Measurements from ENCODE around the gene SEC23A. TPM values are rescaled to one million over a fixed set of nuclear protein-coding genes. Genes with fewer than 3 reads are reported as not detected.
"Not testable (repeated sequence)": the region's sequence is repeated elsewhere in the genome, so short reads cannot be mapped to it uniquely, and the experiment has no call there.

The SEC23A gene
- total and polyA plus RNA-seq, 2 donors (not counting 1 experiment from before 2014, with no cell fraction given), result 13.2 to 52.3 TPM

DNA sequence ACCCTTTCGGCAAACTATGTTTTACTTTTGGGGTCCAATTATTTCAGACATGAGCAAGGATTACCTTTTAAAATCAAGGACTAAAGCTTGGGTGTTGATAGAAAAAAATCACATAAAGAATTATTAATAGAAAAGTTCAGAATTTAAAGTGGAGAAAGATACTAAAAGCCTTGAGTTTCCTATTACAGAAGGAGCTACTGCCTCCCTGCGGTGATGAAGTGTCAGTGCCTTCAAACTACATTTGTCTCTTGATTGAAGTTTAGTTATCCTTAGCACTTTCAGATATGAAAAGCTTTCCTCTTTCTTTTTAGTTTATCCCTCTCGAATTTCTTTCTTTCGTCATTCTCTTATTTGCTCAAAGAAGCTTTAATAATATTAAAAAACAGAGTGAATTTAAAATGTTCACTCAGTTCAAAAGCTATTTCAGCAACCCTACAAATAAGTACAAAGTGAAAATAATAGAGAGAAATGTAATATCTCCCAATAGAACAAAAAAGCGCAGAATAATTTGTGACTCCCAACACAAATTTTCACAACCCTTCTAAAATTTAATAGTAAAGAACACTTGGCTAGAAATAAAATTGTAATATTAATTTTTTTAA, 87.6 kb downstream of the SEC23A start:
- CTCF ChIA-PET, result interaction anchor here (0.7 to 1.7 kb wide), 4 partner anchors 8 to 291 kb away, joined by 3 to 5 read pairs (median 4); no protein-coding TSS in a partner anchor
- POLR2A ChIA-PET, result no interaction called here
- H3K4me1 Mint-ChIP-seq, result no peaks in the 10 kb centered on the region
- Histone ChIP-seq H2AFZ (ENCODE audit: insufficient read depth, low read depth, low read length, poor library complexity, severe bottlenecking) (no peak overlapping the region), H3K79me2 (ENCODE audit: control insufficient read depth, insufficient read depth, low read length) (no peaks in the 10 kb centered on the region), H3K4me1 (ENCODE audit: control insufficient read depth in 2 of 2, insufficient read depth in 2 of 2, low read length in 2 of 2) (no peaks in the 10 kb centered on the region), H3K27me3 (replicated peaks in 1 of 4; ENCODE audit: control extremely low read depth in 1 of 4, control insufficient read depth in 3 of 4, insufficient read depth in 4 of 4, low read length in 3 of 4) (no peaks in the 10 kb centered on the region), H3K27ac (ENCODE audit: low read length in 2 of 2) (no peak overlapping the region), H3K36me3 (replicated peaks in 1 of 2; ENCODE audit: control extremely low read depth in 1 of 2, control insufficient read depth in 1 of 2, extremely low read depth in 1 of 2, insufficient read depth in 2 of 2, low read length in 1 of 2) (no peaks in the 10 kb centered on the region), H4K20me1 (ENCODE audit: control insufficient read depth, insufficient read depth, low read length, poor library complexity, severe bottlenecking) (no peaks in the 10 kb centered on the region), H3K4me2 (replicated peaks; ENCODE audit: low read depth, low read length, poor library complexity, severe bottlenecking) (no peak overlapping the region), H3K4me3 (ENCODE audit: control extremely low read depth in 1 of 5, extremely low read depth in 1 of 5, insufficient read depth in 1 of 5, low read depth in 2 of 5, low read length in 4 of 5) (no peak overlapping the region), H3K9me3 (ENCODE audit: control extremely low read depth in 1 of 3, control insufficient read depth in 2 of 3, insufficient read depth in 1 of 3, low read length in 2 of 3) (no peaks in the 10 kb centered on the region), H3K9ac (ENCODE audit: low read length) (no peak overlapping the region)
- WGBS (ENCODE audit: insufficient coverage), result no CpG with 5 or more reads among the region's 5 CpGs
- TF ChIP-seq, protein P1, sequence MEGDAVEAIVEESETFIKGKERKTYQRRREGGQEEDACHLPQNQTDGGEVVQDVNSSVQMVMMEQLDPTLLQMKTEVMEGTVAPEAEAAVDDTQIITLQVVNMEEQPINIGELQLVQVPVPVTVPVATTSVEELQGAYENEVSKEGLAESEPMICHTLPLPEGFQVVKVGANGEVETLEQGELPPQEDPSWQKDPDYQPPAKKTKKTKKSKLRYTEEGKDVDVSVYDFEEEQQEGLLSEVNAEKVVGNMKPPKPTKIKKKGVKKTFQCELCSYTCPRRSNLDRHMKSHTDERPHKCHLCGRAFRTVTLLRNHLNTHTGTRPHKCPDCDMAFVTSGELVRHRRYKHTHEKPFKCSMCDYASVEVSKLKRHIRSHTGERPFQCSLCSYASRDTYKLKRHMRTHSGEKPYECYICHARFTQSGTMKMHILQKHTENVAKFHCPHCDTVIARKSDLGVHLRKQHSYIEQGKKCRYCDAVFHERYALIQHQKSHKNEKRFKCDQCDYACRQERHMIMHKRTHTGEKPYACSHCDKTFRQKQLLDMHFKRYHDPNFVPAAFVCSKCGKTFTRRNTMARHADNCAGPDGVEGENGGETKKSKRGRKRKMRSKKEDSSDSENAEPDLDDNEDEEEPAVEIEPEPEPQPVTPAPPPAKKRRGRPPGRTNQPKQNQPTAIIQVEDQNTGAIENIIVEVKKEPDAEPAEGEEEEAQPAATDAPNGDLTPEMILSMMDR (IDR thresholded peaks at IDR 0.05), result peak; percentile 75
- no peak for TF ChIP-seq EZH2 (IDR thresholded peaks at IDR 0.05; ENCODE audit: borderline replicate concordance, insufficient read depth, low read depth, low read length, poor library complexity, severe bottlenecking)
- H3K9me3 Mint-ChIP-seq (ENCODE audit: insufficient read depth), result no peaks in the 10 kb centered on the region
- H3K4me3 Mint-ChIP-seq, result no peak overlapping the region
- H3K27me3 Mint-ChIP-seq, result no peaks in the 10 kb centered on the region
- DNase-seq, result peak; percentile 22
- no peak overlapping the region for H3K27ac Mint-ChIP-seq
- ATAC-seq (ENCODE audit: low read depth), result no peak
- intact Hi-C loops (cut with micrococcal nuclease), result loop anchor here (10.0 kb wide), 1 partner anchor 291 kb away; no protein-coding TSS in a partner anchor

DNA sequence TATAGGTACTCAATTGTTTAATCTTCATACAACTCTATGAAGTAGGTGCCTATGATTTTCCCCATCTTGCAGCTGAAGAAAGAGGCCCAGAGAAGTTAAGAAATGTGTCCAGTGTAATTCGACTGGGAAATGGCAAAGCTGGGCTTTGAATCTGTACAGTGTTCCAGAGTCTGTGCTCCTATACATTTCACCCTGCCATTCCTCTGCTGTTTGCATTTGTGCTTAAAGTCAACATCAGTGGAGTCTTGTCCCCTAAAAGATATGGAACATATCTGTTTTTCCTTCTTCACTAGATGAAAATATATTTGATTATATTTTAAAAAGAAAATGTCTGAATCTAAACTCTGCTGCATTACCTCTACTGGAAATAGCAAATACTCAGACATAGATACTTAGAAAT, 88.6 kb downstream of the SEC23A start:
- Mint-ChIP-seq H3K4me1 (no peaks in the 10 kb centered on the region), H3K9me3 (ENCODE audit: insufficient read depth) (no peaks in the 10 kb centered on the region), H3K27me3 (no peaks in the 10 kb centered on the region), H3K4me3 (no peak overlapping the region), H3K27ac (no peak overlapping the region)
- Histone ChIP-seq H3K4me2 (replicated peaks; ENCODE audit: low read depth, low read length, poor library complexity, severe bottlenecking) (no peak overlapping the region), H3K36me3 (replicated peaks in 1 of 2; ENCODE audit: control extremely low read depth in 1 of 2, control insufficient read depth in 1 of 2, extremely low read depth in 1 of 2, insufficient read depth in 2 of 2, low read length in 1 of 2) (no peaks in the 10 kb centered on the region), H4K20me1 (ENCODE audit: control insufficient read depth, insufficient read depth, low read length, poor library complexity, severe bottlenecking) (no peaks in the 10 kb centered on the region), H3K4me1 (ENCODE audit: control insufficient read depth in 2 of 2, insufficient read depth in 2 of 2, low read length in 2 of 2) (no peaks in the 10 kb centered on the region), H3K4me3 (ENCODE audit: control extremely low read depth in 1 of 5, extremely low read depth in 1 of 5, insufficient read depth in 1 of 5, low read depth in 2 of 5, low read length in 4 of 5) (no peak overlapping the region), H2AFZ (ENCODE audit: insufficient read depth, low read depth, low read length, poor library complexity, severe bottlenecking) (no peak overlapping the region), H3K27ac (ENCODE audit: low read length in 2 of 2) (no peak overlapping the region), H3K9me3 (ENCODE audit: control extremely low read depth in 1 of 3, control insufficient read depth in 2 of 3, insufficient read depth in 1 of 3, low read length in 2 of 3) (no peaks in the 10 kb centered on the region), H3K27me3 (replicated peaks in 1 of 4; ENCODE audit: control extremely low read depth in 1 of 4, control insufficient read depth in 3 of 4, insufficient read depth in 4 of 4, low read length in 3 of 4) (no peaks in the 10 kb centered on the region), H3K79me2 (ENCODE audit: control insufficient read depth, insufficient read depth, low read length) (no peaks in the 10 kb centered on the region), H3K9ac (ENCODE audit: low read length) (no peak overlapping the region)
- no CpG with 5 or more reads among the region's 1 CpG for WGBS (ENCODE audit: insufficient coverage)
- ATAC-seq (ENCODE audit: low read depth) (no peak), DNase-seq (no peak)
- CTCF ChIA-PET, result interaction anchor here (1.1 kb wide), 1 partner anchor 290 kb away, joined by 4 read pairs; no protein-coding TSS in a partner anchor
- intact Hi-C loops (cut with micrococcal nuclease), result loop anchor here (10.0 kb wide), 1 partner anchor 290 kb away; no protein-coding TSS in a partner anchor
- POLR2A ChIA-PET, result no interaction called here
- TF ChIP-seq, protein P1 (IDR thresholded peaks at IDR 0.05), result no peak
- no peak for TF ChIP-seq EZH2 (IDR thresholded peaks at IDR 0.05; ENCODE audit: borderline replicate concordance, insufficient read depth, low read depth, low read length, poor library complexity, severe bottlenecking)

DNA sequence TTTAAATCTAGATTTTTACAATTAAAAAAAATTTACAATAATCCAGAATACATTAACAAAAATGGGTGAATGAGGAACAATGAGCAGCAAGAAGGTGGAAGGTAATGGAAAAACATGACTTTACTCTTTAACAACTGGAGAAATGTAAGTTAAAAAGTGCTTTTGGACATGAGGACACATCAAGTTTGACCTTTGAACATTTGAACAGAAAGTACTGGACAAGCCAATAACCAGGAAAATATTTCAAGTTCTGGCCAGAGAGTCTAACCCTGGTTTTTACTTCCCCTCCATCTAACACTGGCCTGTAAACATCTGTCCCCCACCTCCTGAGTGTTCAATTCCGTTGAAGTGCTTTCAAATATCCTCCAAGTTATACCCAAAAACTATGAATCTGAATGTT, 94.1 kb downstream of the SEC23A start:
- CTCF ChIA-PET, result not testable (repeated sequence)

More for the DNA sequence above, 94.1 kb downstream of the SEC23A start:
- H3K4me3 ChIP-seq (ENCODE audit: control extremely low read depth in 1 of 5, extremely low read depth in 1 of 5, insufficient read depth in 1 of 5, low read depth in 2 of 5, low read length in 4 of 5); H3K4me2 ChIP-seq (replicated peaks; ENCODE audit: low read depth, low read length, poor library complexity, severe bottlenecking); DNase-seq; H3K36me3 ChIP-seq (replicated peaks in 1 of 2; ENCODE audit: control extremely low read depth in 1 of 2, control insufficient read depth in 1 of 2, extremely low read depth in 1 of 2, insufficient read depth in 2 of 2, low read length in 1 of 2); POLR2A ChIA-PET; H3K9me3 ChIP-seq (ENCODE audit: control extremely low read depth in 1 of 3, control insufficient read depth in 2 of 3, insufficient read depth in 1 of 3, low read length in 2 of 3); H4K20me1 ChIP-seq (ENCODE audit: control insufficient read depth, insufficient read depth, low read length, poor library complexity, severe bottlenecking); H3K9ac ChIP-seq (ENCODE audit: low read length); H3K9me3 Mint-ChIP-seq (ENCODE audit: insufficient read depth); H3K27ac Mint-ChIP-seq; H3K27ac ChIP-seq (ENCODE audit: low read length in 2 of 2); H3K4me1 ChIP-seq (ENCODE audit: control insufficient read depth in 2 of 2, insufficient read depth in 2 of 2, low read length in 2 of 2); H3K79me2 ChIP-seq (ENCODE audit: control insufficient read depth, insufficient read depth, low read length); H3K4me3 Mint-ChIP-seq; H3K27me3 ChIP-seq (replicated peaks in 1 of 4; ENCODE audit: control extremely low read depth in 1 of 4, control insufficient read depth in 3 of 4, insufficient read depth in 4 of 4, low read length in 3 of 4); intact Hi-C loops (cut with micrococcal nuclease); H2AFZ ChIP-seq (ENCODE audit: insufficient read depth, low read depth, low read length, poor library complexity, severe bottlenecking); ATAC-seq (ENCODE audit: low read depth); H3K4me1 Mint-ChIP-seq; H3K27me3 Mint-ChIP-seq: not testable (repeated sequence)
- 100% methylated on average over 1 of the region's 1 CpG for WGBS (ENCODE audit: insufficient coverage)

Measured in B cell (primary cell).